ENCODE results near the gene KRTAP6-3.

KRTAP6-3 gene

DNA sequence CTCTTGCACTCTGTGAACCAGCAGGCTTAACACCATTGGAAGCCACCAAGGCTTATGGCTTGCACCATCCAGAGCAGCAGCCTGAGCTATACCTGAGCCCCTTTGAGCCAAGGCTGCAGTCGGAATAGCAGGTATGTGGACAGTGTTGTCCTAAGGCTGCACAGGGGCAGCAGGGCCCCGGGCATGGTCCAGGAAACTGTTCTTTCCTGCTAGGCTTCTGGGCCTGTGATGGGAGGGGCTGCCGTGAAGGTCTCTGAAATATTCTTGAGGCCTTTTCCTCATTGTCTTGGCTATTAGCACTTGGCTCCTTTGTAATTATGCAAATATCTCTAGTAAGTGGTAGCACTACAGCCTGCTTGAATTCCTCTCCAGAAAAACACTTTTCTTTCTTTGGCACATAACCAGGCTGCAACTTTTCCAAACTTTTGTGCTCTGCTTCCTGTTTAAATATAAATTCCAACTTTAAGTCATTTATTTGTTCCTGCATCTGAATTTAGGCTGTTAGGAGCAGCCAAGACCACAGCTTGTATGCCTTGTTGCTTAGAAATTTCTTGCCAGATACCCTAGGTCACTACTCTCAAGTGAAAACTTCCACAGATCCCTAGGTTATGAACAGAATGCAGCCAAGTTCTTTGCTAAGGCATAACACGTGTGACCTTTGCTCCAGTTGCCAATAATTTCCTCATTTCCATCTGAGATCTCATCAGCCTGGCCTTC, 33.4 kb downstream of the KRTAP6-3 start:
- DNase-seq (ENCODE audit: low read depth in 2 of 2, low spot score in 1 of 2), result no peak

GRCh38 chr21:30628109-30628508, 35.9 kb downstream of the KRTAP6-3 start:
- DNase-seq (ENCODE audit: low read depth in 2 of 2, low spot score in 1 of 2), result no peak

GRCh38 chr21:30629200-30629599, 37.0 kb downstream of the KRTAP6-3 start:
- DNase-seq (ENCODE audit: low read depth in 2 of 2, low spot score in 1 of 2), result no peak

- DNase-seq (ENCODE audit: low read depth in 2 of 2, low spot score in 1 of 2), result no peak
Observed at GRCh38 chr21:30634906-30635305, 42.7 kb downstream of the KRTAP6-3 start, which contains the start of gene KRTAP20-2. Gene KRTAP20-2 (plus strand): TSS chr21:30635206. CDS start chr21:30635264, 58 bp downstream.

DNA sequence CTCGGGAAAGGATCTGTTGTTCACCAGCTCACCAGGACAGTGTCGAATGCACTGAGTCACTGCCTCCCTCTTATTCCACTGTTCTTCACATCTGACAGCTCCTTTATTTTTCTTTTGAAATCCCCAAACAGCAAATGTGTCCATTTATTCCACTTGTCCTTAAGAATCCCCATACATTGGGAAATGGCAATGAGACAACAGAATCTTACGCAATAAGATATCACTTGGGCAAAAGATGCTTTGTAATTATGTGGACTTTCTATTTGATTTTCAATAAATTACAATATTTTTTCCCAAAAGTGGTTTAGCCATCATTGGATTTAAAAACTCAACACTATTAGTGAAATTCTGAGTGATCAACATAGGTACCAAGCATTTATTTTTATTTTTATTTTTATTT, 46.4 kb downstream of the KRTAP6-3 start:
- DNase-seq (ENCODE audit: low read depth in 2 of 2, low spot score in 1 of 2), result no peak

GRCh38 chr21:30642564-30642963, 50.3 kb downstream of the KRTAP6-3 start, which contains the start of gene KRTAP20-3:
Gene KRTAP20-3 (plus strand): TSS chr21:30642864.
- DNase-seq (ENCODE audit: low read depth in 2 of 2, low spot score in 1 of 2), result no peak

All from stimulated activated CD8-positive, alpha-beta memory T cell treated with anti-CD3 and anti-CD28 coated beads, Interleukin-4, amount 100 ng/mL, for 1 hour (primary cell).